ENCODE data around the gene PCF11.
"Not testable (repeated sequence)": the region's sequence is repeated elsewhere in the genome, so short reads cannot be mapped to it uniquely, and the experiment has no call there.

Gene PCF11, protein sequence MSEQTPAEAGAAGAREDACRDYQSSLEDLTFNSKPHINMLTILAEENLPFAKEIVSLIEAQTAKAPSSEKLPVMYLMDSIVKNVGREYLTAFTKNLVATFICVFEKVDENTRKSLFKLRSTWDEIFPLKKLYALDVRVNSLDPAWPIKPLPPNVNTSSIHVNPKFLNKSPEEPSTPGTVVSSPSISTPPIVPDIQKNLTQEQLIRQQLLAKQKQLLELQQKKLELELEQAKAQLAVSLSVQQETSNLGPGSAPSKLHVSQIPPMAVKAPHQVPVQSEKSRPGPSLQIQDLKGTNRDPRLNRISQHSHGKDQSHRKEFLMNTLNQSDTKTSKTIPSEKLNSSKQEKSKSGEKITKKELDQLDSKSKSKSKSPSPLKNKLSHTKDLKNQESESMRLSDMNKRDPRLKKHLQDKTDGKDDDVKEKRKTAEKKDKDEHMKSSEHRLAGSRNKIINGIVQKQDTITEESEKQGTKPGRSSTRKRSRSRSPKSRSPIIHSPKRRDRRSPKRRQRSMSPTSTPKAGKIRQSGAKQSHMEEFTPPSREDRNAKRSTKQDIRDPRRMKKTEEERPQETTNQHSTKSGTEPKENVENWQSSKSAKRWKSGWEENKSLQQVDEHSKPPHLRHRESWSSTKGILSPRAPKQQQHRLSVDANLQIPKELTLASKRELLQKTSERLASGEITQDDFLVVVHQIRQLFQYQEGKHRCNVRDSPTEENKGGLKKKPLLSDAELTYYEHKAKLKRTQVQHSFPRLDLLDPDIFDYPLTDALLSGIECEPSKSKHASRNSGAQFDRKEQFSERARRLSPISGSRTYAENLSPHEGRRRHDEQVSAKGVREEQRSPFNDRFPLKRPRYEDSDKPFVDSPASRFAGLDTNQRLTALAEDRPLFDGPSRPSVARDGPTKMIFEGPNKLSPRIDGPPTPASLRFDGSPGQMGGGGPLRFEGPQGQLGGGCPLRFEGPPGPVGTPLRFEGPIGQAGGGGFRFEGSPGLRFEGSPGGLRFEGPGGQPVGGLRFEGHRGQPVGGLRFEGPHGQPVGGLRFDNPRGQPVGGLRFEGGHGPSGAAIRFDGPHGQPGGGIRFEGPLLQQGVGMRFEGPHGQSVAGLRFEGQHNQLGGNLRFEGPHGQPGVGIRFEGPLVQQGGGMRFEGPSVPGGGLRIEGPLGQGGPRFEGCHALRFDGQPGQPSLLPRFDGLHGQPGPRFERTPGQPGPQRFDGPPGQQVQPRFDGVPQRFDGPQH (N-terminal part only)
- total RNA-seq = 238 to 379 reads per million in 2 donors

DNA sequence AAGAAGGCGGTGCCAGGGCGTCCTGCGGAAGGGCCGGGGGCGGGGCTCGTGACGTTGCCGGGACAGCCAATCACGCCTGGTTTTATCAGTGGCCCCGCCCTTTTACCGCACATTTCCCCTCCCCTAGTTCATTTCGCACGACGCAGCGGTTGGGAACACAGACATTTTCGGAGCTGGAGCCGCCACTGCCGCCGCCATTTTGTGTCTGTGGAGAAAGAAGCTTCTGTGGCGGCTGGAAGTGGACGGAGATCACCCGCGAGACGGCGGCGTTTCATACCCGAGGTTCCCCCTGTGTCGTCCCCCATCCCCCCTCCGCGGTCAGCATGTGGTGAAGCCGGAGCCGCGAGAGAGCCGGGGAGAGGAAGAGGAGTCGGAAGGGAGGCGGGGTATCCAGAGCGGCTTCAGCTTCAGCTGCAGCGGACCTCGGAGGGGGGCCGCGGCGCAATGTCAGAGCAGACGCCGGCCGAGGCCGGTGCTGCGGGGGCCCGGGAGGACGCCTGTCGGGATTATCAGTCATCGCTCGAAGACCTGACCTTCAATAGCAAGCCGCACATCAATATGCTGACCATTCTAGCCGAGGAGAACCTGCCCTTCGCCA lies at the start of gene PCF11:
PCF11 (plus strand) TSS at position 136 of the 598 bp plus-strand sequence; CDS start at position 445, 309 bp downstream.
- peak; percentile 95 for DNase-seq

DNA sequence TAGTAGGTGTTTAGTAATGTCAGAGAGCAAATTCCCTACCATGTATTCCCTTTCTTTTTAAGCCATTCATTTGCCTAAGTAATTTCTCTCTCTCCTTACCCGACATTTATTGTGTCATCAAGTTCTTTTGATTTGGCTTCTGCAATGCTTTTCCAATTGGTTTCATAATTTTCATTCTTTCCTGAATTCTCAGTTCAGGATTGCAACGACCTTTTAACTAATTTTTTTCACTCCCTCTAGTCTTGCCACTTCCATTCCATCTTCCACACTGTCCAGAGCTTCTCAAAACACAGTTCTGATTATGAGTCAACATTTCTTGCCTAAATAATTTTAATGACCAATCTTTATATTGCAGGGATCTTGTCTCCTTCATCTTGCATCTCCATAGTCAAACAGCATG lies 44.0 kb upstream of the PCF11 start:
- DNase-seq = no peak

DNA sequence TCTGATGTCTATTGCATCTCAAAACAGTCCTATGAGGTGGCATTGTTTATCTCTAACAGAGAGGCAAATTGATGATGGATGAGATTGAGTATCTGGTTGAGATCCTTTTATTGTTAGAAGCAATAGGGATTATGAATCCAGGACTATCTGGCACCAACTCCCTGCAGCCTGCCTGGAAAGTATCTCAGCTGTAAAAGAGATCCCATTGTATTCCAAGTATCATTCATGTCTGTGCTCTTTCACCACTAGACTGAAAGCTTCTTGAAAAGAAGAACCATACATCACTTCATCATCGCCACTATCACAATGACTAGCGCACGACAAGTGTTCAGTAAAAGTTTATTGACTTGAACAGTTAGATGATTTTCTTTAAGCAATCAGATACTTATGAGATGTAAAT lies 41.9 kb upstream of the PCF11 start:
- DNase-seq = no peak

DNA sequence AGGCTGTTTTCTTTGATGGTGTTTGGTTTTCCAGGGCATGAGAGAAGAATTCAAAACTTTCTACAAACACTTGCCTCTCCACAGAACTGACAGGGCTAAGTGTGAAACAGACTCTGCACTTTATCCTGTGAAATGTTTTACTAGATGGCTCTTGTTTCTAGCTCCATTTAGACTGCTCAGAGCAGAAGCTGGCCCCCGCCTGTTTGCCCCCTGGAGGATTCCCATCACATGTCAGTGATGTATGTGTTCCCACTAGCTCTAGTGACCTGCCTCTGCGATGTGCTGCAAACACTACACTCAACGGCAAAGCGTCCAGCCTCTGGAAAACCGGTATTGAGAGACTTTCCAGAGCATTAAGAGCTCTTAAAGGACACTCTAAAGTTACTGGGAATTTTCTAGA lies 41.4 kb upstream of the PCF11 start:
- DNase-seq = no peak

DNA sequence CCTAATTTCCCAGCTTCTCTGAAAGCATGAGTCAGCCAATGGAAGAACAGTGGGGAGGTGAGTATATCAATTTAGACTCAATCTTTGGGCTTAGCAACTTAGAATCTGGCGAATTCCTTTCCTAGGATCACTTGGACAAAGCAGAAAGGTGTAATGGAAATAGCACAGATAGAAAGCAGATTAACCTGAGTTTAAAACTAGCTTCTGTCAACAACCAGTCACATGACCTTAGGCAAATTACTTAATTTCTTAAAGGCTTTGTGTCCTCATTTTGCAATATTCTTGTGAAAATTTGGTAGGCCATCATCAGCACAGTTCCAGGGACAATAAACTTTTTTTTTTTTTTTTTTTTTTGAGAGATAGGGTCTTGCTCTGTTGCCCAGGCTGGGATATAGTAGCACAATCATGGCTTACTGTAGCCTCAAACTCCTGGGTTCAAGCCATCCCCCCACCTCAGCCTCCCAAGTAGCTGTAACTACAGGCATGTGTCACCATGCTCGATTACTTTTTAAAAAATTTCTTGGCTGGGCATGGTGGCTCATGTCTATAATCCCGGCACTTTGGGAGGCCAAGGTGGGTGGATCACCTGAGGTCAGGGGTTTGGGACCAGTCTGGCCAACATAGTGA lies 40.8 kb upstream of the PCF11 start:
- DNase-seq = no peak

DNA sequence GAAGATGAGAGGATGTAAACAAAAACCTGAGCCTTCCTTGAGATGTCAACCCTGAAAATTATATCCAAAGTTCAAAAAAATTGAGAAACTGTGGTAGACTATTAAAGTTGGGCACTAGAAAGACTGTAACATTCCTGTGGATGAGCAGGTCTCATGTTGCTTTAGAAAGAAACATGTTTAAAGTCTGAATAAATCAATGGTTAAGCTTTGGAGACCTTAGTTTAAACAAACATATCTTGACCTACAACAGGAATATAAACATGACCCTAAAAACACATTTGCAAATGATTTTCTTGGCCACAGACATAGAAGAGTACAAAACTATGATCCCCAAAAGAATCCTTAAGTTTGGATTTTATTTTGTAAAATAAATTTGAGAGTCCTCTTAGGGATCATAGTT lies 38.1 kb upstream of the PCF11 start:
- DNase-seq = no peak

DNA sequence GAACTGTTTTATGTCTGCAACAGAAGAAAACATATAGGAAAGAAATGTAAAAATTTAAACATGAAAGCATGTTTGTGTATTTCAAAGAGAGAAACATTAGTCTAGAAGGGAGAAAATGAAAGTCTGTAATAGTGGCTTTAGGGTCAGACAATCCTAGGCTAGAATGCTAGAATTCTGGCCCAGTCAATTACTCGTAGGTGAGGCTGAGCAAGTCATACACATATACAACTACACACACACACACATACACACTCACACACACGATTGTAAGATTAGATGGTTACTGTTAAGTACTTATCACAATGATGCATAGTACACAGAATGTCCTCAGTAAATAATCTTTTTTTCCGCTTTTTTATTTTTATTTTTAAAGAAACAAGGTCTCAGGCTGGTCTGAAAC lies 37.7 kb upstream of the PCF11 start:
- DNase-seq = no peak

DNA sequence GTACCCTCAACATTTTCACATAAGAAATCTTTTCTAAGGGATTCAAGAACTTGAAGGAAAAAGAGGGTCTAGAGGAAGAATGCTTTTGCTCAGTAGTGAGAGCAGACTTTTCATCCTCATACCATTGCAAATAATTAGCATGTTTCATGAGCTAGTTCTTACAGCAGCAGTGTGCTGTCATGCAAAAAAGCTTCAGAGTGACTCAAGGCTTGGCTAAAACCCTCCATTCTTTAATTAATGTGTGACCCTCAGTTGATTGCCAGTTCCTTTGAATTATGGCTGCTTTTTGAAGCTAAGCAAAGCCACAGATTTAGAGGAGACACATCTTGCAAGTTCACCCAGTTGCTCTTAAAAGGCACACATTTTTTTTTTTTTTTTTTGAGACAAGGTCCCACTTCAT lies 36.6 kb upstream of the PCF11 start:
- no peak for DNase-seq

DNA sequence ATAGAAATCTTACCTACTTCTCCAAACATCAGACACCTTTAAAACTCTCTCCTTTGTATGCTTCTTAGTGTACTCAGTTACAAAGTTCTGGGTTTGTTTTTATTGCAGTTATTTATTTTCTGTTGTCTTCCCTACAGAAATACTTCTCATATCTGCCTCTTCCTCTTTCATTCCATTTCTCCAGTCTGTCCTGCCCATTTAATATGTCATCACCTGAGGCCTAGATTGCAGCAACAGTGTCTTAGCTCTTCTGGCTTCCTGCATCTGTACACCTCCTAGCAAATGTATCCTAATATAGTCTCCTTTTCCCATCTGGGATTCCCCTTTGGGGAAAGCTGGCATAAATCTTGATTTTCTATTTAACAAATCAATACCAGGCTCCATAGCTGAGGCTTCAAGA lies 34.9 kb upstream of the PCF11 start:
- DNase-seq = no peak

DNA sequence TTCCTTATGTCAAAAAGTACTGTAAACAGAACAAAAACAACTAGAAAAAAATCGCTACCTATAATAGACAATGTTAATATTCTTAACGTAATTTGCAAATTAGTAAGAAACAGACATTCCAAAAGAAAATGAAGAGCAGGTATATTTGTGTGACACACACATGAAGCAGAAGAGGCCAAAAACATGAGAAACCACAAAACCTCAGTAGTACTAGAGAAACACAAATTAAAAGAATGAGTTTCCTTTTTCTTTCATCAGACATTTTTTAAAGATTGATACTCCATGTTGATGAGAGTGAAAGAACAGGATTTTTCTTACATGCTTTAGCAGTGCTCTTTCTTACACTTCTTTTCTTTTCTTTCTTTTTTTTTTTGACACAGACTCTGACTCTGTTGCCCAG lies 34.2 kb upstream of the PCF11 start:
- DNase-seq = no peak

DNA sequence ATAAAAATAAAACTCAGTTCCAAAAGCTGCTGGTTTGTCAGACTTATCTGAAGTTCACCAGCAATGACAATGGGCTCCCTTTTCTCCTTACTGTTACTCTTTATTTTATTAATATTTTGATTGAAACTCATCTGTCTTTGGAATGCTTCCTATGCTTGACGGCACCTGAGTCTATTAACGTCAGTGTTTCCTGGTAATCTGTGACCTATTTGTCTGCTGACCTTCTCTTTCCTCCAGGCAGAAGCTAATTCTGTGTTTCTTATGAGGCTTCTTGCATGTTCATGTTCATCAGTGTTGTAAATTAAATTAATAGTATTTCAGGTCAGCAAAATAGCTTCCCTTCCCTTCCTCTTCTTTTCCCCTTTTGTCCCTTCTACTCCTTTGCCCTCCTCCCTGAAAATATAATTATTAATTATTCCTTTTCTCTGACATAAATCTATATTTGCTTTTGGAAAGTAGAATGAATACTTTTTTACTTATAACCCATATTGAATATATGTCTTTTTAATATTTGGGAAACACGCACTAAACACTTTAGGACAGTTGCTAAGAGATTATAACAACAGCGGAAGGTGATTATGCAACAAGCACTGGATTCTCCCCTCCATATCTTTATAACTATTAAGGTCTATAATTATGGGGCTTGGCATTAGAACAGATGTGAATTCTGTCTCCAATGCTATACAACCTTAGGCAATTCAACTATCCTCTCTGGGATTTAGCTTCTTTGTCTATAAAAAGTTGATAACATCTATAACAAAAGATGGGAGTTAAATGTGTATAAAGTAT lies 32.1 kb upstream of the PCF11 start:
- DNase-seq = no peak

DNA sequence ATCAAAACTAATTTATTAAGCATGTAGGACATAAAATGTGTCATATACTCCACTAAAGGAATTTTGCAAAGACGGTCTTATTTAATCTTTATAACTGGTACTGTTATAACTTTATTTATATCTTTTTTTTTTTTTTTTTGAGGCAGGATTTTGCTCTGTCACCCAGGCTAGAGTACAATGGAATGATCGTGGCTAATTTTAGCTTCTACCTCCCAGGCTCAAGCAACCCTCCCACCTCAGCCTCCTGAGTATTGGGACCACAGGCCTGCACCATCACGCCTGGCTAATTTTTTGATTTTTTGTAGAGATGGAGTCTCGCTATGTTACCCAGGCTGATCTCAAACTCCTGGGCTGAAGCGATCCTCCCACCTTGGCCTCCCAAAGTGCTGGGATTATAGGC lies 31.4 kb upstream of the PCF11 start:
- DNase-seq = no peak

DNA sequence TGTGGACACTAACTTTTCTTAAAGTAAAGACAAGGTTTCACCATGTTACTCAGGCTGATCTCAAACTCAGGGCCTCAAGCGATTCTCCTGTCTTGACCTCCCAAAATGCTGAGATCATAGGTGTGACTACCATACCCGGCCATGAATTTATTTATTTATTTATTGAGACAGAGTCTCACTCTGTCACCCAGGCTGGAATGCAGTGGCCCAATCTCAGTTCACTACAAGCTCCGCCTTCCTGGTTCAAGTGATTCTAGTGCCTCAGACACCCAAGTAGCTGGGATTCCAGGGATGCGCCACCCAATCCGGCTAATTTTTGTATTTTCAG lies 29.7 kb upstream of the PCF11 start:
- no peak for DNase-seq

DNA sequence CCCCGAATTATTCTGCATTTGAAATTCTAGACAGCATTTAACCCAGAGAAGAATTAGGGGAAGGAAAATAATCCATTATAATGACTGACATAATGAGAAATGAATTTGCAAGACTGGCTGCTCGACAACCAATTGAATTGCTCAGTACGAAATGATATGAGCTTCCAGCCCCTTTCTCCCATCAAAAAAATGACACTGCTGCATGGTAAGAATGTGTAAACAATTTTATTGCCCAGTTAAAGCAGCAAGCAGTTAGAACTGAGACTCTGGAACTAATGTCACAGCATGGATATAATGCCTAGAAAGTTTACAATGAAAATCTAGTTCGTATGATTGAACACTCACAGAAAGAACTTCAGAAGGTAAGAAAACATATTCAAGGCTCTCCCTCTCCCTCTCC lies 24.7 kb upstream of the PCF11 start:
- DNase-seq = no peak

DNA sequence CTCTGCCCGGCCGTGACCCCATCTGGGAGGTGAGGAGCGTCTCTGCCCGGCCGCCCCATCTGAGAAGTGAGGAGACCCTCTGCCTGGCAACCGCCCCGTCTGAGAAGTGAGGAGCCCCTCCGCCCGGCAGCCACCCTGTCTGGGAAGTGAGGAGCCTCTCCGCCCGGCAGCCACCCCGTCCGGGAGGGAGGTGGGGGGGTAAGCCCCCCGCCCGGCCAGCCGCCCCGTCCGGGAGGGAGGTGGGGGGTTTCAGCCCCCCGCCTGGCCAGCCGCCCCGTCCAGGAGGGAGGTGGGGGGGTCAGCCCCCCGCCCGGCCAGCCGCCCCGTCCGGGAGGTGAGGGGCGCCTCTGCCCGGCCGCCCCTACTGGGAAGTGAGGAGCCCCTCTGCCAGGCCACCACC lies 23.7 kb upstream of the PCF11 start:
- DNase-seq = not testable (repeated sequence)

DNA sequence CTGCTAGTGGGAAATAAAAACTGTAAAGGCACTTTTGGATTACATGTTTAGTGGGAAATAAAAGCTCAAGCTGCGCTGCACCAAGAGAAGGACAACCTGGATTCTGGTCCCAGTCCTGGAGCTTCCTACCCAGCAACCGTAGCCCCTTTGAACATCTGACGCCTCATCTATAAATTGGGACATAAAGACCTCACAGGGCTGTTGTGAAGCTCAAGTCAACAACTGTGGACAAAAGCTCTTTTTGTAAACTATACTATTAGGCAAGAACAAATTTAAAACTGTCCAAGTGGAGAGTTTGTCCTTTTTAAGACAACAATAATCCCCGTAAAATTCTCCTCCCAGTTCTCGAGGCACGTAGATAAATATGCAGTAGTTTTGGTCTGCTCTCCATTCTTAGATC lies 17.6 kb upstream of the PCF11 start:
- no peak for DNase-seq

DNA sequence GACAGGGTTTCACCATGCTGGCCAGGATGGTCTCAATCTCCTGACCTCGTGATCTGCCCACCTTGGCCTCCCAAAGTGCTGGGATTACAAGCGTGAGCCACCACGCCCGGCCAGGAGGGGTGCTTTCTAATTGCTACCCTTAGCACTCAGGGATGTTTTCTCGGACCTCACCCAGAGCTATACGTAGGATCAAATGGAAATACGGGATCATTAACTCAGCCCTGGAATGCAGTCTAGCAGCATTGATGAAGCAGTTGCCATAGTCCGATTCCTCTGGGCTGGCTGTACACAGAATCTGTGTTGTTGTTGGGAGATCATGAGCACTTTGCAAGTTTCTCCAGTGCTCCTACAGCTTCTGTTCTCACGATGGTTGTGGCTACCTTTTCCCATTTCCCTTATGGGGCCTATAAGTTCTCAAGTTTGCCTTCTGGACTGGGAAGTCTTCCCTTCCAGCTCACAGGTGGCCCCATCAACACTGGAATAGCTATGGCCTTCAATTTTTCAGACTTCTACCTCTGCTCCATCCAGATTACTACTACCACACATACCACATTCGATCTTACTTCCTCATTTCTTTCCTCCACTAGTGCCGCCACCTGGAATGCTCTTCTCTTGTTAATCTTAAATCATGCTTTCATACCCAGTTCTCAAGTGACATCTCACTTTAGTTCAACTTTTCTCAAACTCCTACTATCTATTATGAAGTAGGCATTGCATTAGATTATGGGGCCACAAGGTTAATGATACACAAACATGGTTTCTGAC lies 16.1 kb upstream of the PCF11 start:
- no peak for DNase-seq

DNA sequence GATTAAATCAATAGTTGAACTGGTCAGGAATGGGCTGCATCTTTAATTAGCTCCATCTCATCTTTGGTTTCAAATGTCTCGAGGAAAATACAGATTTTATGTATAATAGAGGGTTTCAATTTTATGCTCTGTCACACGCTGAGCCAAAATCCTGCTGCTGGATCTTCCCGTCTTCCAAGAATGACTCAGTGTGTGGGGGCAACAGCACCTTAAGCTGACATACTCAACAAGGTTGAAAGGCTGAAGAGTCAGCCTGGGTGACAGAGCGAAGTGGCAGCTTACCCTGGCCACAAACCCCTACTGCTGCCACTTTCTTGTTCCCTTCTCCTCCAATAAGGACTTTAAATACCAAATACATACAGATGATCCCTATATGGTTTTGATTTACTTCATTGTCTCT lies 9.0 kb upstream of the PCF11 start:
- no peak for DNase-seq

DNA sequence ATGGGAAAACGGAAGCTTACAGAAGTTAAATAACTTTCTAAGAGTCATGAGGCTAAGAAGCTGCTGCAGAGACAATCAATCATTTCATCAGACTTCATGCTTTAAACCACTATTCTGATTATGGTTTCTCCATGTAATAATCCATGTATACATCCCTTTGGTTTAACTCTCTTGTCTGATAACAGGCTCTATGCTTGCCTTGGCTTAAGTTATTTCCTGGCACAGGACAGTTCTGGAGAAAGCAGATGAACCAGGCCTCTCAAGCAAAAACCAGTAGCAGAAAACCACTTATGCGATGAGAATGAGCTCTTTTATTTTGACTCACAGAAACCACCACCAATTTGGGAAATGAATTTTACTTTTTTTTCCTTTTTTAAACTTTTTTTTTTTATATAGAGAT lies 6.5 kb upstream of the PCF11 start:
- no peak for DNase-seq

DNA sequence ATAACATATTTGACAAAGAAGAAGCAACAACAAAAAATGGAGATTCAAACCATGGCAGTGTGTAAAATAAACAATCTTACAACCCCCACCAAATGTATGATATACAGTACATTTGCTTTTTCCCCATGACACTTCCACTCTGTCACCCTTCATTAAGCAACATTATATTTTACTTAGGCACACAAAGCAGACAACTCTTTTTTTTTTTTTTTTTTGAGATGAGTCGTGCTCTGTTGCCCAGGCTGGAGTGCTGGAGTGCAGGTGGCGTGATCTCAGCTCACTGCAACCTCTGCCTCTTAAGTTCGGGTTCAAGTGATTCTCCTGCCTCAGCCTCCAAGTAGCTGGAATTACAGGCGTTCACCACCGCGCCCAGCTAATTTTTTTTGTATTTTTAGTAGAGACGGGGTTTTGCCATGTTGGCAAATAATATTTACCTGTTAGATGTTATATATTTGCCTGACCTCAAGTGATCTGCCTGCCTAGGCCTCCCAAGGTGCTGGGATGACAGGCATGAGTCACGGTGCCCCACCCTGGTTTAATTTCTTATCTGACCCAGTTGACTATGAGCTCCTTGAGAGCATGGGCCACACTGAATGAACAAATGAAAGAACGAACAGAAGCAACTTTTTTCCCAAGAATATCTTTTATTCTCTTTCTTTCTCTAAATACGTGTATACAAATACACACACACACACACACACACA lies 5.5 kb upstream of the PCF11 start:
- no peak for DNase-seq

Data from T-helper 9 cell (primary cell).